IPS-15b (cell line): ENCODE results near the gene TRRAP.

Experiments used
- H3K27me3 ChIP-seq: one replicate; pipeline ENCODE4 v1.6.1; 2013; ENCODE audit warnings: low read length; ENCODE audit not compliant: control insufficient read depth, insufficient read depth
- H3K36me3 ChIP-seq: one replicate; pipeline ENCODE4 v1.6.1; 2013; ENCODE audit warnings: low read length; ENCODE audit not compliant: control insufficient read depth, insufficient read depth
- H3K4me1 ChIP-seq: one replicate; pipeline ENCODE4 v1.6.1; 2013; ENCODE audit warnings: mild to moderate bottlenecking, low read length; ENCODE audit not compliant: control insufficient read depth, insufficient read depth
- H3K4me3 ChIP-seq: one replicate; pipeline ENCODE4 v1.5.1; 2013; ENCODE audit warnings: low read depth, low read length
- H3K9ac ChIP-seq: one replicate; pipeline ENCODE4 v1.6.1; 2013; ENCODE audit warnings: low read depth, mild to moderate bottlenecking, low read length
- H3K9me3 ChIP-seq: one replicate; pipeline ENCODE4 v1.6.1; 2013; ENCODE audit warnings: mild to moderate bottlenecking, low read length; ENCODE audit not compliant: control insufficient read depth, insufficient read depth

TRRAP gene

DNA sequence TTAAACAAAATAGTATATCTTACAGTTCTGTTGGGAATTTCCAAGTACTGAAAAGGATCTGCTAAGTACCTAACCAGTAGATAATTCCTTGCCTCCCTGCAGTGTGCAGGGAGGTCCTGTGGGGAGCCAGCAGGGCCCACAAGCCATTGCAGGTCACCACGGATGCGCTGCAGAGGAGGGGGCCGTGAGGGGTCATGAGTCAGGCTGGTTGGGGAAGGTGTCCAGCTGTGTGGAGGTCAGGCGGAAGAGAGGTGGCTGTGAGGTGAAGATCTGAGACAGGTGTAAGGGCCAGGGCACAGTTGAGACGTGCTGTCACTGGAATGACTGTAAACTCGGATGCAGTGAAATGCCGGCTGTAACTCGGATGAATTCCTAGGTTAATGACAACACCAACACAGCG lies 80.6 kb downstream of the TRRAP start:
- H3K4me1 ChIP-seq: no peaks in the 10 kb centered on the region
- H3K9me3 ChIP-seq: no peaks in the 10 kb centered on the region
- H3K9ac ChIP-seq: no peak overlapping the region
- peaks cover 73% of the 10 kb centered on the region for H3K36me3 ChIP-seq
- H3K27me3 ChIP-seq: no peaks in the 10 kb centered on the region
- H3K4me3 ChIP-seq: no peak overlapping the region

DNA sequence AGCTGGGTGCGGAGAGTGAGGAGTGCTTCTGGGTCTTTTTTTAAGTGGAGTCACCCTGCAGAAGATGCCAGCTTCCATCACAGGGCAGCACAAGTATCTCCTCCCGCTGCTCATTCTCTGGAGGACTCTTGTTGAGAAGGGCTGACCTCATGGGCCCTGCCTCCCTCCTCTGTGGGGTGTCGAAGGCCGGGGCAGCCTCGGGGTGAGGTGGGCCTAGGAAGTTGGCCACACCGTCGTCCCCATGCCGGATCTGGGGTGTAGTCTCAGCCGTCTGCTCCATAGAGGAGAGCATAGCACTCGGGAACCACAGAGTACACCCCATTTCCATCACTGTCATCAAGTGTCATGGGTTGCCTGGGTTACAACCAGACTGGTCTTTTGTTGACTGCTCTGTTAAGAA lies 85.0 kb downstream of the TRRAP start:
- H3K36me3 ChIP-seq: peaks cover 63% of the 10 kb centered on the region
- no peak overlapping the region for H3K4me3 ChIP-seq
- H3K27me3 ChIP-seq: no peaks in the 10 kb centered on the region
- no peaks in the 10 kb centered on the region for H3K4me1 ChIP-seq
- no peak overlapping the region for H3K9ac ChIP-seq
- no peaks in the 10 kb centered on the region for H3K9me3 ChIP-seq

DNA sequence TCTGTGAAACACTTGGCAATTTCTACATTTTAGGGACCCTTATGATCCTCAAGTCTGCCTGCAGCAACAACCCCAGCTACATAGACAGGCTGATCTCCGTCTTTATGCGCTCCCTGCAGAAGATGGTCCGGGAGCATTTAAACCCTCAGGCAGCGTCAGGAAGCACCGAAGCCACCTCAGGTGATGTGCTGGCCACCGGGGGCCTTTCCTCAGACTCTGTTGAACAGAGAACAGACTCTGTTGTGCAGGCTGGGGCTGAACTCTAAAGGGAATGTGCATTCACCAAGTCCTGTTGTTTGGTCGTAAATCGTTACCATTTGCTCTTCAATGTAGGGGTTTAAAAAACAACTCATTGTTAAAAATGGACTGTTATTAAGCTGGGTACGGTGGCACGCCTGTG lies 86.3 kb downstream of the TRRAP start:
- no peaks in the 10 kb centered on the region for H3K4me1 ChIP-seq
- H3K9ac ChIP-seq: no peak overlapping the region
- H3K4me3 ChIP-seq: no peak overlapping the region
- H3K36me3 ChIP-seq: peaks cover 69% of the 10 kb centered on the region
- H3K27me3 ChIP-seq: no peaks in the 10 kb centered on the region
- no peaks in the 10 kb centered on the region for H3K9me3 ChIP-seq

DNA sequence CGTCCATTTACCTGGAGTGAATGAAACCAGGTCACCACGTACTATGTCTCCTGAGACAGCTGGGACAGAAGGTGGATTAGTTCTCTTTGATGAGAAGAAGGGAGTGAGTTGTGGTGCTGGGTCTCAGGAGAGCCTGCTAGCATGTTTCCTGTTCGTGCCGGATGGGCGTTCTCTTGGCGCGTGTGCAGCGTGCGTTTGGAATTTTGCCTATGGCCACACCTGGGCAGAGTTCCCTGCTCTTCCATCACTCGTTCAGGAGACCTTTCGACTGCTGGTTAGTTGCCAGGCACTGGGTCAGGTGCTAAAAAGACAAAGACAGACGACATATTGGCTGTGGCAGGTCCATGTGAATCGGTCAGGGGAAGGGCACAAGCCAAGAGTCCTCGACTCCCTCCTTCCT lies 90.3 kb downstream of the TRRAP start:
- Histone ChIP-seq H3K27me3 (no peaks in the 10 kb centered on the region), H3K4me1 (no peaks in the 10 kb centered on the region), H3K4me3 (no peak overlapping the region), H3K36me3 (peaks cover 70% of the 10 kb centered on the region), H3K9me3 (no peaks in the 10 kb centered on the region), H3K9ac (no peak overlapping the region)

DNA sequence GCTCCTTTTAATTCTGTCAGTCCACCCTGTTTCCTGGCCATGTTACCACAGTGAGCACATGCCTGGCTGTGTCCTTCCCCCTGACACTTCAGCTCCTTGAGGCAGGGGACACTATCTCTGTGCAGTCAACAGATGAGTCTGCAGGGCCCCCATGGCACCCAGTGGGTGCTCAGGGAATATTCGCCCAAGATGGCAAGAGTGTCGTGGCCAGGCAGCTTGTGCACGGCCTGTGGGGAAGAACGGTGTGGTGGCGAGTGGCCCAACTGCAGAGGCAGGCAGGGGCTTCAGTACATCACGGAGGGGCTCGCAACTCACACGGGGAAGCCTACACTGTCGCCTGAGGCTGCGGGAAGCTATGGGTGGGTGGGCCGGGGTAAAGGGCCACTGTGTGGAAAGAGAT lies 91.1 kb downstream of the TRRAP start:
- Histone ChIP-seq H3K4me3 (no peak overlapping the region), H3K27me3 (no peaks in the 10 kb centered on the region), H3K9ac (no peak overlapping the region), H3K4me1 (no peaks in the 10 kb centered on the region), H3K36me3 (peaks cover 74% of the 10 kb centered on the region), H3K9me3 (no peaks in the 10 kb centered on the region)

DNA sequence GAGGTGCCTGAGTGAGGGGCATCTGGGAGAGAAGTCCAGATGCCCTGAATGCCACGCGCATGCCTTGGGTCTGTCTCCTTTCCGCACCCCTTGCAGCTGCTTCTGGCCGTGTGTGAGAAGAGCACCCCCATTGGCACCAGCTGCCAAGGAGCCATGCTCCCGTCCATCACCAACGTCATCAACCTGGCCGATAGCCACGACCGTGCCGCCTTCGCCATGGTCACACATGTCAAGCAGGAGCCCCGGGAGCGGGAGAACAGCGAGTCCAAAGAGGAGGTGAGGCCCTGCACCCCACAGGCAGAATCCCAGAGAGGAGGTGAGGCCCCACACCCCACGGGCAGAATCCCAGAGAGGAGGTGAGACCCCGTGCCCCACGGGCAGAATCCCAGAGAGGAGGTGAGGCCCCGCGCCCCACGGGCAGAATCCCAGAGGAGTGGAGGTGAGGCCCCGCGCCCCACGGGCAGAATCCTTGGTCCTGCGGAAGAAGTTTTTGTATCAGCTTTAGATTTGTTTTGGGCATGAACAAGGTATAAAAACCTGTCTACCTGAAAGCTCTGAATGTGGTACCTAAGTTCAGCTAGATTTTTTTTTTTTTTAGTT lies 91.8 kb downstream of the TRRAP start:
- H3K9ac ChIP-seq: no peak overlapping the region
- H3K4me3 ChIP-seq: no peak overlapping the region
- no peaks in the 10 kb centered on the region for H3K4me1 ChIP-seq
- H3K27me3 ChIP-seq: no peaks in the 10 kb centered on the region
- peaks cover 67% of the 10 kb centered on the region for H3K36me3 ChIP-seq
- no peaks in the 10 kb centered on the region for H3K9me3 ChIP-seq

DNA sequence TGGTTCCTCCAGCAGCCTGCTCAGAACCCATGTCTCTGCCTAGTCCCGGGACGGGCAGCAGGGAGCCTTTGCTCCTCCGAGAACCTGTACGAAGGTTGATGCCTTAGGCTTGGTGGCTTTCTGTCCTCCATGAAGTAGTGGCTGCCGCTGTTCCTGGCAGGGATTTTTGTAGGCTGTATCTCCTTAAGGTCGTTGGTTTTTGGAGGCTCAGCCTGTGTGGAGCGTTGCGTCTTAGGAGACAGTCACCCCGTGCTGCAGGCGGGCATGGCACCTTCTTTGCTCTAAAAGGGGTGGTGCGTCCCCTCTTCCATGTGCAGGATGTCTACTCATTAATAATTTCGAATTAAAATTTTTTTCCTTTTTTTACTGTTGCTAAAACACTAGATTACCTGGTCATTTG lies 92.5 kb downstream of the TRRAP start:
- H3K4me3 ChIP-seq: no peak overlapping the region
- no peak overlapping the region for H3K9ac ChIP-seq
- peaks cover 63% of the 10 kb centered on the region for H3K36me3 ChIP-seq
- H3K9me3 ChIP-seq: no peaks in the 10 kb centered on the region
- no peaks in the 10 kb centered on the region for H3K4me1 ChIP-seq
- H3K27me3 ChIP-seq: no peaks in the 10 kb centered on the region

DNA sequence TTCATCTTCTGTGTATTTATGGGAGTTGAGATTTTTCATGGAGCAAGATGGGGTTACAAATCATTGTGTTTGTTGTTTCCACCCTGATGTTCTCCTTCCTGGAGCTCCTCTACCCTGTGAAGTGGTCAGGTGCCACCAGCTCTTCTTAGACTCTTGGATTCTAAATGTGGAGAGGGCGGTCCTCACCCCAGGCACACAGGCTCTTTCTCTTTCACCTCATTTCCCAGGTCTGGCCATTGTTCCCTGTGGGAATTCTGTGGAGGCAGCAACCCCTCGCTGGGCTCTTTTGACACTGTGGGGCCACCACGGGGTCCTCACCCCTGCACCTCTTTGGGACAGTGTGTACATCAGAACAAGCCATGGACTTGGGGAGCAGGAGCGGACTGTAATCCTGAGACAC lies 95.9 kb downstream of the TRRAP start:
- H3K9ac ChIP-seq: no peak overlapping the region
- no peaks in the 10 kb centered on the region for H3K27me3 ChIP-seq
- H3K9me3 ChIP-seq: no peaks in the 10 kb centered on the region
- H3K4me3 ChIP-seq: no peak overlapping the region
- no peaks in the 10 kb centered on the region for H3K4me1 ChIP-seq
- H3K36me3 ChIP-seq: peaks cover 64% of the 10 kb centered on the region

DNA sequence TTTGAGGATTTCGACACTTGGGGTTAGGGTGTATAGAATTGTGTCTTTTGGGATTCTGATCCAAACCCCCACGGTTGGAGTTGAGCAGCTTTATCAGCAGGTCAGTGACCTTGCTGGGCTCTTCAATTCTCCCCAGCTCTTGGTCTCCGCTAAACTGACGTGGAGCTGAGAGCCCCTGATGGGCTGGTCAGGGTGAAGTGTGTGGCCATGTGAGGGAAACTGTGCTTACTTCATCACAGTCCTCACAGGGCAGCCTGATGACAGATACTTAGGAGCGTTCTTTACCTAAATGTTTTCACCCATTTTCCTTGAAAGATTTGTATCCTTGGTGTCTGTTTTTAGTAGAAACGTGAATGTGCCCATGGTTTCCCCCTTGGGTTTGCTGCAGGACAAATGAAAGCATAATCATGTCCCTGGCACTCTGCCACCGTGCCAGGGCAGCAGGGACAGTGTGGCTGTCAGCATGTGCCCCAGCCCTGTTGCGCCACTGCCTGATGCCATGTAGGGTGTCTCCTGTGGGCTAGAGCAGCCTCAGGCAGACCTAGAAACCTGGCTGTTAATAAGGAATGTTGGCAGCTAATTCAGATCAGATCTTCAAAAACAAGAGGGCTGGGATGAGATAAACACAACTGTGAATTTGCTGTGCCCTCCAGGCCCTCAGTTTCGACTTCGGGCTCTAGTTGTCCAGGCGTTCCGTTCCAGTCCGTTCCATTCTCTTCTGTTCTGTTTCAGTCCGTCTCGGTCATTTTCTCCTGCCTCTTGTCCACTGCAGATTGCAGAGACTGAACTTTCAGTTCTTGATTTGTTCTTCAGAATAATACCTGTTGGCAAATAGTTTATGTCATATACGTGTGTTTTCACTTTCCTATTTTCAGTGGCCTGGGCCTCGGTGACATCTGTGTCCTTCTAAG lies 96.8 kb downstream of the TRRAP start:
- Histone ChIP-seq H3K4me1 (no peaks in the 10 kb centered on the region), H3K36me3 (peaks cover 55% of the 10 kb centered on the region), H3K4me3 (no peak overlapping the region), H3K9ac (no peak overlapping the region), H3K27me3 (no peaks in the 10 kb centered on the region), H3K9me3 (no peaks in the 10 kb centered on the region)

DNA sequence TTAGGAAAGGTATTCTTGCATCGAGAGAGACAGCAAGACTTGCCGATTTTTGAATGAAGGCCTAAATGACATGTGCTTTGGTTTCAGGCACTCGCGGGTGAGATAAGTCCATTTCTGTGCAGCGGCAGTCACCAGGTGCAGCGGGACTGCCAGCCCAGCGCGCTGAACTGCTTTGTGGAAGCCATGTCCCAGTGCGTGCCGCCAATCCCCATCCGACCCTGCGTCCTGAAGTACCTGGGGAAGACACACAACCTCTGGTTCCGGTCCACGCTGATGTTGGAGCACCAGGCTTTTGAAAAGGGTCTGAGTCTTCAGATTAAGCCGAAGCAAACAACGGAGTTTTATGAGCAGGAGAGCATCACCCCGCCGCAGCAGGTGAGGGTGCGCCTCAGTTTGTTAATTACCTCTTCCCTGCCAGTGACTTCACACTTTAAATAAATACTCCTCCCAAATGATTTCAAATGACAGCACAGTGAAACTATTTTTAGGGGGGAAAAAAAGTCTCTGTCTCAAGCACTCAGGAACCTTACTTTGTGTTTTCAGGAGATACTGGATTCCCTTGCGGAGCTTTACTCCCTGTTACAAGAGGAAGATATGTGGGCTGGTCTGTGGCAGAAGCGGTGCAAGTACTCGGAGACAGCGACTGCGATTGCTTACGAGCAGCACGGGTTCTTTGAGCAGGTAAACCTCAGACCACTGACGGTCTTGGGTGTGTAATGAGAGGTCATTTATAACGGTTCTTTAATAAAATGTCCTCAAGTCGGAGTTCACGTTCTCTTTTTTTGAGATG lies 98.3 kb downstream of the TRRAP start:
- Histone ChIP-seq H3K4me3 (no peak overlapping the region), H3K9ac (no peak overlapping the region), H3K36me3 (peaks cover 53% of the 10 kb centered on the region), H3K4me1 (no peaks in the 10 kb centered on the region), H3K27me3 (no peaks in the 10 kb centered on the region), H3K9me3 (no peaks in the 10 kb centered on the region)

DNA sequence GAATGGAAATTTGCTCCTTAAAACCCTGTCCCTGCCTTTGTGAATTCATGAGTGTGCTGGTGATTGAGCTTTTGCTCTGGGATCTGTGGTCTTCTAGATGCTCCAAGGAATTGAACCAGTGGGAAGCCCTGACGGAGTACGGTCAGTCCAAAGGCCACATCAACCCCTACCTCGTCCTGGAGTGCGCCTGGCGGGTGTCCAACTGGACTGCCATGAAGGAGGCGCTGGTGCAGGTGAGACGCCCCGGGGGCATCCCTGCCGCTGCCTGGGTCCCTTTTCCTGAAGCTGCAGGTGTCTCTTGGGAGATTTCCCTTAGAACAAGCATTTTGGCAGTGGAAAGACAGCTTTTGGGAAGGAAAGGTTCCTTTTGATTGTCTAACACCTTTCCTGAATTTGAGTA lies 100.3 kb downstream of the TRRAP start:
- H3K9me3 ChIP-seq: no peaks in the 10 kb centered on the region
- no peak overlapping the region for H3K4me3 ChIP-seq
- no peaks in the 10 kb centered on the region for H3K27me3 ChIP-seq
- H3K9ac ChIP-seq: no peak overlapping the region
- H3K36me3 ChIP-seq: peaks cover 50% of the 10 kb centered on the region
- no peaks in the 10 kb centered on the region for H3K4me1 ChIP-seq
